Measurements from ENCODE around the gene MIGA1.

- TF ChIP-seq POLR2A (IDR thresholded peaks at IDR 0.05; ENCODE audit: low read depth, low read length) = no peak
- TF ChIP-seq POLR2AphosphoS5 (IDR thresholded peaks at IDR 0.05; ENCODE audit: low read depth, low read length) = no peak
- no peak for TF ChIP-seq TAF1 (IDR thresholded peaks at IDR 0.05; ENCODE audit: borderline replicate concordance, low read depth, low read length)
These were observed 127.2 kb downstream of the MIGA1 start for GRCh38 chr1:77906624-77907023.
